Measurements from ENCODE around the gene ACE.

Gene ACE

DNA sequence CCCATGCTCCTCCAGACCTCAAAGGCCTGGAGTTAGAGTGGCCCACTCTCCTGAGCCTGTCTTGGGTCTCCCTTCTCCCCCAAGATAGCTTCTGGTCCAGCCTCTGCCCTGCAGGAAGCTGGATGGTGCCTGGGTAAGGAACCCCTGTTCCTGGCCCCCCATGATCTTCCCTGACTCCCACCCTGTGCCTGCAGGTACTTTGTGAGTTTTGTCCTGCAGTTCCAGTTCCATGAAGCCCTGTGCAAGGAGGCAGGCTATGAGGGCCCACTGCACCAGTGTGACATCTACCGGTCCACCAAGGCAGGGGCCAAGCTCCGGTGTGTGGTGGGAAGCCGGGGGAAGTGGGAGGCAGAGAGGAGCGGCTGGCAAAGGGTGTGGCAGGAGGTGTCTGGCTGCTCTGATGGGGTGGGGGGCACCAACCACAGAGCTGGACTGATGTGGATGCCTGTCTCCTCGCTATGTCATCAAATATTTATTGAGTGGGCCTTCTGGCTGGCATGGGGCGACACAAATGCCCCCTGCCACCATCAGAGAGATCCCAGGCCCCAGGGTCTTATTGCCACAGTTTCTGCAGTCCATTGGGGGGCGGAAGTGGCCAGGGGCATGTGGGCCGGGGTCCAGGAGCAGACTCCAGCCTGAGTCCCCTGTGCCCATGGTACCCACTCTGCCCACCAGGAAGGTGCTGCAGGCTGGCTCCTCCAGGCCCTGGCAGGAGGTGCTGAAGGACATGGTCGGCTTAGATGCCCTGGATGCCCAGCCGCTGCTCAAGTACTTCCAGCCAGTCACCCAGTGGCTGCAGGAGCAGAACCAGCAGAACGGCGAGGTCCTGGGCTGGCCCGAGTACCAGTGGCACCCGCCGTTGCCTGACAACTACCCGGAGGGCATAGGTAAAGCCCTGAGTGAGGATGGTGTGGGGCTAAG is 7.1 kb downstream of the ACE start:
- Histone ChIP-seq H3K36me3 (ENCODE audit: control insufficient read depth, insufficient read depth, low read length) (no peaks in the 10 kb centered on the region), H3K4me3 (ENCODE audit: low read depth, low read length) (no peak overlapping the region), H3K27me3 (ENCODE audit: control insufficient read depth, insufficient read depth, low read length) (no peaks in the 10 kb centered on the region), H3K9me3 (ENCODE audit: control insufficient read depth, insufficient read depth, low read depth, low read length) (no peaks in the 10 kb centered on the region), H3K9ac (ENCODE audit: low read length) (no peak overlapping the region), H3K4me1 (ENCODE audit: control insufficient read depth, insufficient read depth, low read length) (no peaks in the 10 kb centered on the region; the same call in 1 of the 2 replicates), H3K27ac (ENCODE audit: low read depth, low read length) (no peak overlapping the region)

DNA sequence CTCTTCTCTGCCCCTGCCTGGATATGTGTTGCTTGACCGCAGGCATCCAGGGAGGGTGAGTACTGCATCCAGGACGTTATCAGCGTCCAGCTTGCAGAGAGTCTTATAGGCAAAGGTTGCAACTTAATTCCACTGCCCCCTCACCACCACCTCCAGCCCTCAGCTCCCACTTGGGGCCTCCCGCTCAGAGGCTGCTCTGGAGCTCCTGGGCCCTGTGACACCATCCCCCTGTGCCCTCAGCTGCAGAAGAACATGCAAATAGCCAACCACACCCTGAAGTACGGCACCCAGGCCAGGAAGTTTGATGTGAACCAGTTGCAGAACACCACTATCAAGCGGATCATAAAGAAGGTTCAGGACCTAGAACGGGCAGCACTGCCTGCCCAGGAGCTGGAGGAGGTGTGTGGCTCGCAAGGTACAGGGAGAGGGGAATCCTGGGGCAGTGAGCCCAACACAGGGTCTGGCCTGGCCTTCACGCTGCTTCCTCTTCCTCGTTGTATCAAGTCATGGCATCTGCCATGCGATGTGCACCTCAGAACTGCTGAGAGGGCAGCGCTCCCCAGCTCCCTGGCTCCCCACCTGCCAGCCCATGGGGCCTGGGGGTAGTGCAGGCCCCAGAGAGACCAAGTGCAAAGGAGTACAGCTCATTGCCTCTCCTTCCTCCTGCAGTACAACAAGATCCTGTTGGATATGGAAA is 9.6 kb downstream of the ACE start:
- no peaks in the 10 kb centered on the region; the same call in 1 of the 2 replicates for H3K4me1 ChIP-seq (ENCODE audit: control insufficient read depth, insufficient read depth, low read length)
- H3K27ac ChIP-seq (ENCODE audit: low read depth, low read length) = no peak overlapping the region
- no peaks in the 10 kb centered on the region for H3K36me3 ChIP-seq (ENCODE audit: control insufficient read depth, insufficient read depth, low read length)
- H3K9ac ChIP-seq (ENCODE audit: low read length) = no peak overlapping the region
- no peaks in the 10 kb centered on the region; the same call in 1 of the 2 replicates for H3K27me3 ChIP-seq (ENCODE audit: control insufficient read depth, insufficient read depth, low read length)
- no peaks in the 10 kb centered on the region for H3K9me3 ChIP-seq (ENCODE audit: control insufficient read depth, insufficient read depth, low read depth, low read length)
- H3K4me3 ChIP-seq (ENCODE audit: low read depth, low read length) = no peak overlapping the region

DNA sequence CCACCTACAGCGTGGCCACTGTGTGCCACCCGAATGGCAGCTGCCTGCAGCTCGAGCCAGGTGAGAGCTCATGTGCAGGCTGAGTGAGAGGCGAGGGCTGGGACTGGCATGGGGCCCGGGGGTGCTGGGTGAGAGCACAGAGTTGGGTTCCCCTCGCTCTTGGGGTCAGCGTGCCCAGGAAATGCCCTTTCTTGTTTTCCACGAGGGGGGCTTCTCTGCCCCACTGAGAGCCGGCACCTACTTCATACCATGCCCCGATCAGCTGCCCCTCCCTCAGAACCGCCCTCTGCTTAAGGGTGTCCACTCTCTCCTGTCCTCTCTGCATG is 10.1 kb downstream of the ACE start:
- no peak overlapping the region for H3K27ac ChIP-seq (ENCODE audit: low read depth, low read length)
- H3K4me3 ChIP-seq (ENCODE audit: low read depth, low read length) = no peak overlapping the region
- no peak overlapping the region for H3K9ac ChIP-seq (ENCODE audit: low read length)
- H3K36me3 ChIP-seq (ENCODE audit: control insufficient read depth, insufficient read depth, low read length) = no peaks in the 10 kb centered on the region
- no peaks in the 10 kb centered on the region; the same call in 1 of the 2 replicates for H3K27me3 ChIP-seq (ENCODE audit: control insufficient read depth, insufficient read depth, low read length)
- H3K4me1 ChIP-seq (ENCODE audit: control insufficient read depth, insufficient read depth, low read length) = no peaks in the 10 kb centered on the region; the same call in 1 of the 2 replicates
- no peaks in the 10 kb centered on the region for H3K9me3 ChIP-seq (ENCODE audit: control insufficient read depth, insufficient read depth, low read depth, low read length)

DNA sequence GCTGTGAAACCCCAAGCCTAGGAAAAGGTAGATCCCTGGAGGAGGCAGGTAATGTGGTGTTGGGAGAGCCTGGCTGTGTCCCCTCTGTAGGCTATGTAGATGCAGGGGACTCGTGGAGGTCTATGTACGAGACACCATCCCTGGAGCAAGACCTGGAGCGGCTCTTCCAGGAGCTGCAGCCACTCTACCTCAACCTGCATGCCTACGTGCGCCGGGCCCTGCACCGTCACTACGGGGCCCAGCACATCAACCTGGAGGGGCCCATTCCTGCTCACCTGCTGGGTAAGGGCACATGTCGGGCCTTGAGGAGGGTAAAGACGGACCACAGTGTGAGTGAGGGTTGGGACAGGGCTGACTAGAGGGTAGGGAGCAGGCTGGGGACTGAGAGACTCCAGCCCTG is 12.0 kb downstream of the ACE start:
- Histone ChIP-seq H3K27ac (ENCODE audit: low read depth, low read length) (no peak overlapping the region), H3K9me3 (ENCODE audit: control insufficient read depth, insufficient read depth, low read depth, low read length) (no peaks in the 10 kb centered on the region), H3K4me3 (ENCODE audit: low read depth, low read length) (no peak overlapping the region), H3K4me1 (ENCODE audit: control insufficient read depth, insufficient read depth, low read length) (no peaks in the 10 kb centered on the region), H3K9ac (ENCODE audit: low read length) (no peak overlapping the region), H3K36me3 (ENCODE audit: control insufficient read depth, insufficient read depth, low read length) (no peaks in the 10 kb centered on the region), H3K27me3 (ENCODE audit: control insufficient read depth, insufficient read depth, low read length) (no peaks in the 10 kb centered on the region; the same call in 1 of the 2 replicates)

DNA sequence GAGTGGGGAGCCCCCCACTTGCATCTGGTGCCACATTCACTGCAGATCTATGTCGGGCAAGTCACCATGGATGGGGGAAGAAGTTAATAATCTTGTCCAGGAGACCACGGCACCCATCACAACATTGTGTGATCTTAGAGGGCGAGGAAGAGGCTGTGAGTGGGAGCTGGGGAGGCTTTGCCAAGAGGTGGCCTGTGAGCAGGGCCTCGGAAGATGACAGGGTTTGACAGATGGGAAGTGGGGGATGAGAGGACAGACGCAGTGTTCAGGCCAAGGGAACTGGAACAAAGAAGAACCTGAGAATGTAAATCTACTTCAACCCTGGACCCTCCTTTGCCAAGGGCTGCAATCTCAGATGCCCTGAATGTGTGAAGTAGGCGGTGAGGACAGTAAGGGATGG is 12.4 kb downstream of the ACE start:
- Histone ChIP-seq H3K27me3 (ENCODE audit: control insufficient read depth, insufficient read depth, low read length) (no peaks in the 10 kb centered on the region; the same call in 1 of the 2 replicates), H3K4me1 (ENCODE audit: control insufficient read depth, insufficient read depth, low read length) (no peaks in the 10 kb centered on the region), H3K27ac (ENCODE audit: low read depth, low read length) (no peak overlapping the region), H3K4me3 (ENCODE audit: low read depth, low read length) (no peak overlapping the region), H3K36me3 (ENCODE audit: control insufficient read depth, insufficient read depth, low read length) (no peaks in the 10 kb centered on the region), H3K9me3 (ENCODE audit: control insufficient read depth, insufficient read depth, low read depth, low read length) (no peaks in the 10 kb centered on the region), H3K9ac (ENCODE audit: low read length) (no peak overlapping the region)

DNA sequence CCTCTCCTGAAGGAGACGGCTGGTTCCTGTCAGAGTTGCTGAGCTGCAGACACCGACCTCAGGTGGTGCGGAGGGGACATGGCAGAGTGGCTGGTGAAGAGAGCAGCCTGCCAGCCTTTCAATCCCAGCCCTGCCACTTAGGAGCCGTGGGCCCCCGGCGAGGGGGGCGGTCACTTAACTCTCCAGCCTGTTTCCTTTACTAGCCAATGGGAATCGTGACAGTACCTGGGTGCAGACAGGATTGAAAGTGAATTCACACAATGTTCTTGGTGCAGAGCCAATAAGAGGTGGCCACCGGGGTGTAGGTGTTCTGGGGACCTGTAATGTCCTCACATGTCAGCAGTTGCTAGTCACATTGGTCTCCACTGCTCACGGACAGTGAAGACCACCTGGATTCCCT is 13.5 kb downstream of the ACE start:
- no peaks in the 10 kb centered on the region for H3K36me3 ChIP-seq (ENCODE audit: control insufficient read depth, insufficient read depth, low read length)
- no peaks in the 10 kb centered on the region; the same call in 1 of the 2 replicates for H3K27me3 ChIP-seq (ENCODE audit: control insufficient read depth, insufficient read depth, low read length)
- no peak overlapping the region for H3K4me3 ChIP-seq (ENCODE audit: low read depth, low read length)
- H3K9ac ChIP-seq (ENCODE audit: low read length) = no peak overlapping the region
- H3K9me3 ChIP-seq (ENCODE audit: control insufficient read depth, insufficient read depth, low read depth, low read length) = no peaks in the 10 kb centered on the region
- H3K4me1 ChIP-seq (ENCODE audit: control insufficient read depth, insufficient read depth, low read length) = no peaks in the 10 kb centered on the region
- H3K27ac ChIP-seq (ENCODE audit: low read depth, low read length) = no peak overlapping the region

DNA sequence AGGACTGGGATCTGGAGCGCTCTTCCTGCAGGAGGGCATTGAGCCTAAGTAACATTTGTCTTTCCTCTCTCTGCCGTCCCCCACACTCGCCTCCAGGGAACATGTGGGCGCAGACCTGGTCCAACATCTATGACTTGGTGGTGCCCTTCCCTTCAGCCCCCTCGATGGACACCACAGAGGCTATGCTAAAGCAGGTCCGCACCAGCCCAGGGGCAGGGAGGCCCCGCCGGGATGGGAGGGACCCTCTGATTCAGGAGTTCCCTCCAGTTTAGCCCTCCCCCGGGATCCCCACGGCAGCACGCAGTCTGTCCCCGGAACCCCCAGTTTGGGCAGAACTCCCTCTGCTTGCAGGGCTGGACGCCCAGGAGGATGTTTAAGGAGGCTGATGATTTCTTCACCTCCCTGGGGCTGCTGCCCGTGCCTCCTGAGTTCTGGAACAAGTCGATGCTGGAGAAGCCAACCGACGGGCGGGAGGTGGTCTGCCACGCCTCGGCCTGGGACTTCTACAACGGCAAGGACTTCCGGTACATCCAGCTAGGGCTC is 14.1 kb downstream of the ACE start:
- Histone ChIP-seq H3K4me1 (ENCODE audit: control insufficient read depth, insufficient read depth, low read length) (no peaks in the 10 kb centered on the region), H3K36me3 (ENCODE audit: control insufficient read depth, insufficient read depth, low read length) (no peaks in the 10 kb centered on the region), H3K27ac (ENCODE audit: low read depth, low read length) (no peak overlapping the region), H3K9ac (ENCODE audit: low read length) (no peak overlapping the region), H3K27me3 (ENCODE audit: control insufficient read depth, insufficient read depth, low read length) (no peaks in the 10 kb centered on the region; the same call in 1 of the 2 replicates), H3K9me3 (ENCODE audit: control insufficient read depth, insufficient read depth, low read depth, low read length) (no peaks in the 10 kb centered on the region), H3K4me3 (ENCODE audit: low read depth, low read length) (no peak overlapping the region)

DNA sequence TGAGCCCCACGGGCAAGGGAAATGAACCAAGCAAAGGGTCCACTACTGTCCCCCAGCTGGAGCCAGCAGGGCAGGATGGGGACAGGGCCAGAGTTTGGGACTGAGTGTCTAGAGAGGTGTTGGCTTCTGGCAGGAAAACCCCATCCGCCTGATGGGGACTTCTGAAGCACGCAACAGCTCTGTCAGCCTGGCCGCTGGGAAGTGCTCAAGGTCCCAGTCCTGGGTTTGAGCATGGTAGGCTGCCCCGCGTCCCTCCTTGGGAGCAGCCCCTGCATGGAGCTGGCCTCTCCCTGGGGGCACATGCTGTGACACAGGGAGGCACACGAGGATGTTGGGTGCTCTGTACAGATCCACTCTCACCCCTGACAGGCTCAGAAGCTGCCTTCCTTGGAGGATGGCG is 14.6 kb downstream of the ACE start:
- H3K4me3 ChIP-seq (ENCODE audit: low read depth, low read length) = no peak overlapping the region
- H3K4me1 ChIP-seq (ENCODE audit: control insufficient read depth, insufficient read depth, low read length) = no peaks in the 10 kb centered on the region
- H3K9ac ChIP-seq (ENCODE audit: low read length) = no peak overlapping the region
- H3K9me3 ChIP-seq (ENCODE audit: control insufficient read depth, insufficient read depth, low read depth, low read length) = no peaks in the 10 kb centered on the region
- no peaks in the 10 kb centered on the region for H3K36me3 ChIP-seq (ENCODE audit: control insufficient read depth, insufficient read depth, low read length)
- no peak overlapping the region for H3K27ac ChIP-seq (ENCODE audit: low read depth, low read length)
- no peaks in the 10 kb centered on the region; the same call in 1 of the 2 replicates for H3K27me3 ChIP-seq (ENCODE audit: control insufficient read depth, insufficient read depth, low read length)

DNA sequence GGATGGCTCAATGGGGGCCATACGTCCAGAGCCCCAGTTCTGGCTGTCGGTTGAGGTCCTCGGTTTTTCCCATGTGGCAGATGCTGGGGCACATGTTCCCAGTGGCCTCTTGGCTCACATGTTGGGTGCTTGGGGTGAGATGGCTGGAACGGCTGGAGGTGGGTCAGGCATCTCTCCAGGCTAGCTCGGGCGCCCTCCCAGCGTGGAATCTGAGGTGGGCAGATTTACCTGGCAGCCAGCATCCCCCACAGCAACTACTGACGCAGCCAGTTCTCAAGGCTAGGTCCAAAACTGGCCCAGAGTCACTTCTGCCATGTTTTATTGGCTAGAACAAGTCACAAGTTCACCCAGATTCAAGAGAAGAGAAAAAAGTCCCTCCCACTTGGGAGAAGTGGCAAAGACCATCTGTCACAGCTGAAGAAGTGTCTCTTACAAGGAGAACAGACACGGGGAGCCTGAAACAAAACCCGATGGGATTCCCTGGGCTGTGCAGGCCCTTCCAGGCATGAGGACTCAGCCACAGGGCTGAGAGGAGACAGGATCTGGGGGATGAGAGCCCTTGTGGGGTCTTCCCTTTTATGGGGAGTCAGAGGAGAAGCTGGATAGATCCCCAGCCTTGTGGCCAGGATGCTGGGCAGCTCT is 15.2 kb downstream of the ACE start:
- no peaks in the 10 kb centered on the region for H3K36me3 ChIP-seq (ENCODE audit: control insufficient read depth, insufficient read depth, low read length)

DNA sequence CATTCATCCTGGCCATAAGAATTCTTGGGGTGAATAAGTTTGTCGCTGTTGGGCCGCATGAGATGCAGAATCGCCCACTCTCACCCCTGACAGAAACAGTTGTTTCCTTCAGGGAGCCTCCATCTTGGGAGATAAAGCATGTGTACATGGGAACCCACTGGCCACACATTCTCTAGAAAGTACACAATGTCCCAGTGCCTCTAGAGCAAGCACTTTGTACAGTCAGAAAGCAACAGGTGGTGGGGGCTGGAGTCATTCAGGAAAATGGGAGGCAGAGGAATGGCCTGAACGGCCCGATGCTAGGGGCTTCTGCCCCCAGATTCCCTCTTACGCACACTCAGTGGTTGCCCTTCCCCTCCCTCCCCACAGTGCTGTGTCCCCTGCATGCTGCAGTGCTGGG is 16.1 kb downstream of the ACE start:
- Histone ChIP-seq H3K27ac (ENCODE audit: low read depth, low read length) (no peak overlapping the region), H3K4me3 (ENCODE audit: low read depth, low read length) (no peak overlapping the region), H3K36me3 (ENCODE audit: control insufficient read depth, insufficient read depth, low read length) (no peaks in the 10 kb centered on the region), H3K27me3 (ENCODE audit: control insufficient read depth, insufficient read depth, low read length) (no peaks in the 10 kb centered on the region; the same call in 1 of the 2 replicates), H3K4me1 (ENCODE audit: control insufficient read depth, insufficient read depth, low read length) (peaks cover 6% of the 10 kb centered on the region), H3K9me3 (ENCODE audit: control insufficient read depth, insufficient read depth, low read depth, low read length) (no peaks in the 10 kb centered on the region), H3K9ac (ENCODE audit: low read length) (no peak overlapping the region)

More for the DNA sequence above, 15.2 kb downstream of the ACE start:
- Histone ChIP-seq H3K4me1 (ENCODE audit: control insufficient read depth, insufficient read depth, low read length) (no peaks in the 10 kb centered on the region), H3K9ac (ENCODE audit: low read length) (no peak overlapping the region), H3K27ac (ENCODE audit: low read depth, low read length) (no peak overlapping the region), H3K27me3 (ENCODE audit: control insufficient read depth, insufficient read depth, low read length) (no peaks in the 10 kb centered on the region; the same call in 1 of the 2 replicates), H3K9me3 (ENCODE audit: control insufficient read depth, insufficient read depth, low read depth, low read length) (no peaks in the 10 kb centered on the region), H3K4me3 (ENCODE audit: low read depth, low read length) (no peak overlapping the region)
